IPS-NIHi7 (cell line): ENCODE data around the gene ITPKA.

Experiments
- DNase-seq: peaks from one replicate; pipeline ENCODE4 v3.0.0; 2012; ENCODE audit warnings: mixed read lengths; ENCODE audit errors: extremely low spot score

Gene ITPKA

GRCh38 chr15:41490355-41490754, 3.3 kb upstream of the ITPKA start:
- DNase-seq: no peak

GRCh38 chr15:41491889-41492288, 1.8 kb upstream of the ITPKA start:
- DNase-seq: no peak

DNA sequence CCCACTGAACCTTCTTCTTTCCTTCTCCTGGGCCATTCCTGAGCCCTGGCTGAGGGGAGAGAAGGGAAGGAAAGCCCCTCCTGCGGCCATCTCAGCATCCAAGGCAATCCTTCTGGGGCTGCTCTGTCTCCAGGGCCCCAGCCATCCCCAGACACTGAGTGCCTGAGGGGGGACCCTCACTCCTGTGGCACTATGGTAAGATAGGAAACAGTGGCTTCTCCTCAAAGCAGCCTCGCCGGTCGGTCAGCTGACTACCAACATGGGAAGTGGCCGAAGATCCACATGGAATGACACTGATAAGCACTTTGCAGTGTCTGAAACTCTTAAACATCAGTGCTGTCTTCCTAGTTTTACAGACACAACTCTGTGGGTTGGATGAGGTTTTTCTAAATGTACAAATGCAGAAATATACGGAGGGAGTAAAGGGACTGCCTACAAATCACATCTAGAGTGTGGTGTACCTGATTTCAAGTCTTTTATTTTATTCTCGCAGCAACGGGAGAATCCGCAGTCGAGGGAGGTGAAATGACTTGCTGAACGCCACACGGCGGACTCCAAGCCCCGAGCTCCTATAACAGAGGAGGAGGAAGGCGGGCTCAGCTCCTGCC, 973 bp upstream of the ITPKA start:
- DNase-seq: no peak

DNA sequence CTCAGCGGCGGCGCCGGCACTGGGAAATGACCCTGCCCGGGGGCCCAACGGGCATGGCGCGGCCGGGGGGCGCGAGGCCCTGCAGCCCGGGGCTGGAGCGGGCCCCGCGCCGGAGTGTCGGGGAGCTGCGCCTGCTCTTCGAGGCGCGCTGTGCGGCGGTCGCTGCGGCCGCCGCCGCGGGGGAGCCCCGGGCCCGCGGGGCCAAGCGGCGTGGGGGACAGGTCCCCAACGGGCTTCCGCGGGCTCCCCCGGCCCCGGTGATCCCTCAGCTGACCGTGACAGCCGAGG, 172 bp downstream of the ITPKA start:
- DNase-seq: no peak

DNA sequence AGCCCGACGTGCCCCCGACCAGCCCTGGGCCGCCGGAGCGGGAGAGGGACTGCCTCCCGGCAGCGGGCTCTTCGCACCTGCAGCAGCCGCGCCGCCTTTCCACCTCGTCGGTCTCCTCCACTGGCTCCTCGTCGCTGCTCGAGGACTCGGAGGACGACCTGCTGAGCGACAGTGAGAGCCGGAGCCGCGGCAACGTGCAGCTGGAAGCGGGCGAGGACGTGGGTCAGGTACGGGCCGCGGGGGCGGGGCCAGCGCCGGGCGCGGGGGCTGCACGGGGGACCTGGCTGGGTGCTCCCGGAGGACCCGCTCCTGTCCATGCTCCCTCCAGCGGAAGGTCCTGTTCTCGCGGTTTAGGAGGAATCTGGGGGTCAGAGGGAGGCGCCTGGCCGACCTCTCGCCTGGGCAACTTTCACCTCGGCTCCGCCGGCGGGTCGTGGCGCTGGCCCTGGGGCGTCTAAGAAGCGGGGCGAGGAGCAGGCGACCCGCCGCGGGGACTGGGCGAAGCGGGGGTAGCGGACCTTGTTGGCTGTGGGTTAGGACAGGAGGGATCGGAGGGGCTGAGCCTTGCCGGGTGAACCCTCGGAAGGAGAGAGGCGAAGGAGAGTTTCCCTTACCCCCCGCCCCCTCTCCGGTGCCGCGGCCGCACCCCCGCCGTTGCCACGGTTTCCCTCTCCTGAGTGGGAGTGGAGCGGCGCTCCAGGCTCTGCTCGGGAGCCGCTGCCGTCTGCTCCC, 682 bp downstream of the ITPKA start:
- DNase-seq: peak; percentile 67

GRCh38 chr15:41494922-41495735, 1.5 kb downstream of the ITPKA start:
- no peak for DNase-seq

DNA sequence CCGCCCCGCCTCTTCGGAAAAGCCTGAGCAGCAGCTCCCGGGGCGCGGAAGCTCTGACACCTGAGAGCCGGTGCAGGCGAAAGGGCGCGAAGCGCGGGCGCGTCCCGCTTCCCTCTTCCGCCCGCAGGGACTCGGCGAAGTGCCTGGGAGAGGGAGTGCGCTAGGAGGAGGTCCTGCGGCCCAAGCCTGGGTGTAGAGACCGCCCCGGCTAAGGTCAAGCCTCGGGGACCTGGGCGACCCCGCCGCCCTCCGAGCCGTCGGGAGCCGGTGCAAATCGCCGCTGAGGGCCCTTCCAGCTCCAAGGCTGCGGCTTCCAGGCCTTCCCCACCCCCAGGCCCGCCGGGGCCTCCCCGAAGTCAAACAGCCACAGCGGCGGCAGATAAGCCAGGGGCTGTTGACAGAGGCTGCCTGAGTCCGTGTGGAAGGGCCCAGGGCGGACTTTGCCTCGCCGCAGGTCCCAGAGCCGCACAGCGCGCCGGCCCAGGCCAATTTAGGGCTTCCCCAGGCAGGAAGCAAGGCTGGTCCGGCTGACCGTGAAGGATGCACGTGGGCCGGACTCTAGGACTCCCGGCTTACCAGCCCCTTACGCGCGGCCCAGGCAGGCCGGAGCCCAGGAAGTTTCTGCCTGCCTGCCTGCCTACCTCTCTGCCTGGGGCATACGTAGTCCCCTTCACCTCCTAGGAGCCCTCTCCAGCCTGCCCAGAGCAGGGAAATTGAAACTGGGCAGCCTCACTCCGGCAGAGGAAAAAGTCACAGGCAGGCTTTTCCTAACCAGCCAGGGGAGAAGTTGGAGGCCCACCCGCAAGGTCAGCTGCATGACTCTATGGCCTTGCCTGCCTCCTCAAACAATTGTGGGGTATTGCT, 2.3 kb downstream of the ITPKA start:
- DNase-seq: peak; percentile 63

- no peak for DNase-seq
Measured at GRCh38 chr15:41498657-41499056, 5.0 kb downstream of the ITPKA start.

DNA sequence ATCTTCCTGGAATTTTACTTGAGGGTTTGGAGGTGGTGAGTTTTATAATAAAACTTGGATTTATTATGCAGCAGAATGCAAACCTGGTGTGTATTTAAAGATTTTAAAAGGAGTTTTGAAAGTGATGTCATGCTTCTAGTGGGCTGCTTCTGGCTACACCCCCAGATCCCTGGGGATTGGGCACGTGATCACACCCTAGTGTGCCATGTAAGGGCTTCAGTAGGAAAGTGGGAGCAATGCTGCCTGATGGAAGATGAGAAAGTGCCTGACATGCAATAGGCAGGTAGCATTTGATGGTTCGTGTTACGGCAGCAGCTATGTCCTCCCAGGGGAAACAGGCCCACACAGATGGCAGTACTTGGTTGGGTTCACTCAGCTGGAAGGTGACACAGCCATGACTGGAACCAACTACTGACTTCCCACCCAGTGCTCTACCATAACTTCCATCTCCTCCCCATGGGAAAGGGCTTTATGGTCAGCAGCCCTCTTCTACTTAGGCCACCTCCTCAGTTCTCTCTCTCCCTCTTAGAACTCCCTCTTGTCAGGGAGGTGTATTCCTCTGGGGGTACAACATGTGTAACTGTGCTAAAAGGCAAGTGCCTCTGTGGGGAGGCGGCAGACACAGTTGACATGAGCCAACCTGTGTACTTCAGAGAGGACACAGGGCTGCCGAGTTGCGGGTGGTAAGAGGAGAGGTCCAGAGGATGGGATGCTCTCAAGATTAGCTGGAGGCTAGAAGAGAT, 5.6 kb downstream of the ITPKA start:
- DNase-seq: no peak

- peak; percentile 58 for DNase-seq
Measured at GRCh38 chr15:41501191-41501917, 7.7 kb downstream of the ITPKA start.

DNA sequence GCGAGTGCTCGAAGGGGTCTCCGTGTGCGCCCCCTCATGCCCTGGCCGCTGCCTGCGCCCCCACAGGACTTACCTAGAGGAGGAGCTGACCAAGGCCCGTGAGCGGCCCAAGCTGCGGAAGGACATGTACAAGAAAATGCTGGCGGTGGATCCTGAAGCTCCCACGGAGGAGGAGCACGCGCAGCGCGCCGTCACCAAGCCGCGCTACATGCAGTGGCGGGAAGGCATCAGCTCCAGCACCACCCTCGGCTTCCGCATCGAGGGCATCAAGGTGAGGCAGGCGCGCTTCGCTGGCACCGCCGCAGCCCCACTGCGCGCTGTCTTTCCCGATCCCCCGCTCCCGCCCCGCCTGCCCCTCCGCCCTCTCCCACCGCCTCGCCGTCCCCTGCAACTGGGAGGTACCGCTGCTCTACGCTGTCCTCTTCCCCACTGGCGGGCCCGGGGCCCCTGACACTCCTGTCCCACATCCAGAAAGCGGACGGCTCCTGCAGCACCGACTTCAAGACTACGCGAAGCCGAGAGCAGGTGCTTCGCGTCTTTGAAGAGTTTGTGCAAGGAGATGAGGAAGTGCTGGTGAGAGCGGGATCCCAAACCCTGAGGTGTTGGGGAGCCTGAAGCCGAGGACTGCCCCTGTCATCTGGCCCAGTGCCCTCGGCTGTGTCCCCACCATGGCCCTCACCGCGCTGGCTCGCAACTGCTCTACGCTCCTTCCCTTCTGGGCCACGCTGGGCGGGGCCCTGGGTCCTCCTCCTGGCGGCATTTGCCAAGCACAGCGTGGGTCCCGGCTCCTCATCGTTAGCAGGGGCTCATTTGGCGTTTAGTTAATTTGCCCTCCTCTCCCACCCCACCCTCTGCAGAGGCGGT, 8.5 kb downstream of the ITPKA start:
- peak; percentile 41 for DNase-seq

DNA sequence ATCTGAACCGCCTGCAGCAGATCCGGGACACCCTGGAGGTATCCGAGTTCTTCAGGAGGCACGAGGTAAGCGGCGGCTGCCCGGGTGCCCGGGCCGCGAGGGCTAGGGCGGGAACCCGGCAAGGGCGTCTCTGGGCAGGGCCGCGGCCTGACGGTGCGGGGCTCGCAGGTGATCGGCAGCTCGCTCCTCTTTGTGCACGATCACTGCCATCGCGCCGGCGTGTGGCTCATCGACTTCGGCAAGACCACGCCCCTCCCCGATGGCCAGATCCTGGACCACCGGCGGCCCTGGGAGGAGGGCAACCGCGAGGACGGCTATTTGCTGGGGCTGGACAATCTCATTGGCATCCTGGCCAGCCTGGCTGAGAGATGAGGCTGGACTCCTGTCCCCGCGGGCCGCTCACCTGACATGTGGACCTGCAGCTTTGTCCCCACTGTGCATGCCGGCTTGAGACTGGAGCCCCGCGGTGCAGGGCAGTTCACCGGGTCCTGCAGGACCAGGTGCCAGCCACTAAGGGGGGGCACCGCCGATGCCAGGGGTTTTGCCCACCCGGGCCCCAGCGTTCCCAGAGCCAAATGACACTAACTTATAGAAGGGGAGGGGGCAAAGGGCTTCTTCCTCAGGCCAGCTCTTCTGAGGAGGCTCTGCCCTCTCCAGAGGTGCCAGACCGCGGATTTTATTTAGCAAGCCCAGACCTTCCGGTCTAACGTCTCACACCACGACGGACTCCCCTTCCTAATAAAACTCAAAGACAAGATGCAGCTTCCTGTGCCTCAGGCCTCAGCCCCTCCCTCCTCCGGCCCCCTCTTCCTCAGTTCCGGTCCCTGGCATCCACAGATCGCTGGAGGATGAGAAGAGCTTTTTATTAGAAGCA, 9.4 kb downstream of the ITPKA start:
- peak; percentile 51 for DNase-seq

DNA sequence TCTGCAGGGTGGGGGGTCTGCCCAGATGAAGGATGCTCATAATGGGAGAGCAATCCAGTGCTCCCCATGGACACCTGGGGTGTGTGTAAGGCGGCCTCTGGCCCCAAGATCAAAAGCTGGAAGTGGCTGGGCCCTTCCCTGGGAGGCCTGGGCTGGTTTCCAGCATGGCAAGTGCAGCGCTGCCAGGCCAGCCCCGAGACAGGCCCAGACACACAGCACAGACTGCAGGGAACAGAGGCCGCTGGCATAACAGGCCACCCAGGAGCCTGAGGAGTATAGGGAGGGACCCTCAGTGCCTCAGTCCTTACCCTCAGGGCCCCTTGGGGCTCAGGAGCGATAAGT, 10.0 kb downstream of the ITPKA start:
- DNase-seq: no peak

DNA sequence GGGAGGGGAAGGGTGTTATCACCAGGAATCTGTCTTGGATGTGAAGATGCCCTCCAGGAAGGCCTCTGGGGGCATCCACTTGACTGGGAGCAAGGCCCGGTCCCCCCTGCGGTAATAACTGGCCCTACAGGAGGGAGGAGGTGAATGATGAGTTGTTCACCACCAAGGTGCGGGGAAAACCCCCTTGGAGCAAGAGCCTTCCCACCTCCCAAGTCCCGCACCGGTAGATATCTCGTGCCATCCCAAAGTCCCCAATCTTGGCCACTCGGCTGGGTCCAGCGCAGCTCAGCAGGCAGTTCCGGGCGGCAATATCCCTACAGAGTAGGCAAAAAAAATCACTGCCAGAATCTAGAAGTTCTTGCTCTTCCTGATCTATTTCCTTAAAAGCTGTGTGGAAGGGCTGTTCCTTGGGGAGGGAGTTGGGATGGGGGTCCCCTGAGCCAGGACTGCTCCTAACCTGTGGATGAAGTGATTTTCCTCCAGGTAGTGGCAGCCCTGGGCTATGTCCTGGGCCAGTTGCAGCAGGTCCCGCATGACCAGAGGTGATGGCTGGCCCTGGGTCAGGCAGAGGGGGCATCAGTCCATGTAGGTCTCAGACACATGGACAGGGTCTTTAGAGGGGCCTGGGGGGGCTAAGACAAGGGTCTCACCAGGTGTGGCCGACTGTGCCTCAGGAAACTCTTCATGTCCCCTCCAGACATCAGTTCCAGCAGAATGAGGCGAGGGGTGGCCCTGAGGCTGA, 11.2 kb downstream of the ITPKA start:
- DNase-seq: no peak

GRCh38 chr15:41505776-41506175, 12.1 kb downstream of the ITPKA start:
- no peak for DNase-seq

DNA sequence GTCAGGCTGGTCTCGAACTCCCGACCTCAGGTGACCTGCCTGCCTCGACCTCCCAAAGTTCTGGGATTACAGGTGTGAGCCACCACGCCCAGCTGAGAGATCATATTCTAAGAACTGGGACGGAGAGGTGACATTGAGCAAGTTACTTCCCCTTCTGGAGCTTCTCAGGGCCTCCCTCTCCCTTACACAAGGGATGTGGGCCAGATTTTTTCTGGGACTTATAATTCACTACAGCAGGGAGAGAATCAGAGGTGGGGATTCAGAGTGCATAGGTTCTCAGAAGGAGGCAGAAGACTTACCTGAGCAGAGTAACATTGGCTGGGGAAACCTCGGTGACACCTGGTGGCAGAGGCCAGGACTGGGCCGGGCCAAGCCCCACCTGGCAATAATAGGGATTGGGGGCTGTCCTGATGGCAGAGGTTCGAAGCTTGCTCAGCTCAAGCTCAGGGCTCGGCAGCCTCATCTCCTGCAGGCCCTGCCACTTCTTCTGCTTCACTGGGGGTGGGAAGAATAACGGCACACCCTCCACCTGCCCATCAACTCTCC, 13.2 kb downstream of the ITPKA start:
- peak; percentile 64 for DNase-seq

GRCh38 chr15:41507820-41508290, 14.2 kb downstream of the ITPKA start:
- DNase-seq: no peak

DNA sequence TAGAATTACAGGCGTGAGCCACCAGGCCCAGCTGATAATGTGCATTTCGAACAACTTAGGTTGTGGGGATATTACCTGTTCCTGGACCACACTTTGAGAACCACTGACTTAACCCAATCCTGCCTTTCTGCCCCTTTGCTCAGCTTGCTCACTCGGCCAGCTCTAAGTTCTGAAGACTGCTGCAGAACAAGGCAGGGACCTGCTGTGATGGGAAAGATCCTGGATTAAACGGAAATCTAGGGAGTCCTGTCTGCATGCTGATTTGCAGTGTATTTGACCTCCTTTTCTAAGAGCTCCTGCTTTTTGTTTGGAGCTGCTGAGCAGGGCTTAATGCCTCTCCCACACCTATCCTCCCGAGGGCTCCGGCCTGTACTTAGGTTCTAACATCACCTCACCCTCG, 17.1 kb downstream of the ITPKA start:
- no peak for DNase-seq
